IgD-negative memory B cell (primary cell): ENCODE data around the gene PRPH2. TPM values are rescaled to one million over a fixed set of nuclear protein-coding genes. Genes with fewer than 3 reads are reported as not detected.

Source experiments
- H3K27ac Mint-ChIP-seq, 3 donors: one replicate each; pipeline ENCODE4 v1.8.0; 2020 to 2022; ENCODE audit warnings: mild to moderate bottlenecking in 3 of 3, mixed read lengths in 3 of 3, moderate library complexity in 1 of 3
- H3K27me3 Mint-ChIP-seq: one replicate; pipeline ENCODE4 v1.8.0; 2021; ENCODE audit warnings: mixed read lengths
- H3K36me3 Mint-ChIP-seq: one replicate; pipeline ENCODE4 v1.8.0; 2020; ENCODE audit warnings: mild to moderate bottlenecking, mixed read lengths
- H3K4me1 Mint-ChIP-seq, 3 donors: one replicate each; pipeline ENCODE4 v1.8.0; 2020 to 2022; ENCODE audit warnings: mixed read lengths in 3 of 3, mild to moderate bottlenecking in 1 of 3
- H3K4me3 Mint-ChIP-seq, 4 donors: one replicate each; pipeline ENCODE4 v1.8.0; 2020 to 2022; ENCODE audit warnings: mild to moderate bottlenecking in 4 of 4, mixed read lengths in 4 of 4, moderate library complexity in 3 of 4
- H3K9me3 Mint-ChIP-seq, 3 donors: one replicate each; pipeline ENCODE4 v1.8.0; 2020 to 2021; ENCODE audit warnings: mixed read lengths in 3 of 3, mild to moderate bottlenecking in 1 of 3
- polyA plus RNA-seq: library from polyadenylated mRNA; unstranded; fragments of 300-500 nt; fragmentation: Illumina TruSeq; gene quantifications from one replicate; pipeline ENCODE4 v1.2.3, GENCODE V29; 2021

Gene PRPH2, protein sequence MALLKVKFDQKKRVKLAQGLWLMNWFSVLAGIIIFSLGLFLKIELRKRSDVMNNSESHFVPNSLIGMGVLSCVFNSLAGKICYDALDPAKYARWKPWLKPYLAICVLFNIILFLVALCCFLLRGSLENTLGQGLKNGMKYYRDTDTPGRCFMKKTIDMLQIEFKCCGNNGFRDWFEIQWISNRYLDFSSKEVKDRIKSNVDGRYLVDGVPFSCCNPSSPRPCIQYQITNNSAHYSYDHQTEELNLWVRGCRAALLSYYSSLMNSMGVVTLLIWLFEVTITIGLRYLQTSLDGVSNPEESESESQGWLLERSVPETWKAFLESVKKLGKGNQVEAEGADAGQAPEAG
- polyA plus RNA-seq, result not detected

GRCh38 chr6:42722497-42722896 is at the start of gene PRPH2:
Gene PRPH2, minus strand, starts transcription at chr6:42722597. Its CDS starts 263 bp downstream, at chr6:42722334.
- Mint-ChIP-seq H3K4me1 (peaks cover 10 to 13% (median 12%) of the 10 kb centered on the region in 3 donors), H3K36me3 (no peaks in the 10 kb centered on the region), H3K27ac (no peak within 1 kb of the TSS), H3K4me3 (peak within 1 kb of the TSS in 1 of 4 donors; percentile 55), H3K9me3 (no peaks in the 10 kb centered on the region), H3K27me3 (peaks cover 3% of the 10 kb centered on the region)

- H3K27me3 Mint-ChIP-seq, result no peaks in the 10 kb centered on the region
These were observed 49.3 kb upstream of the PRPH2 start for GRCh38 chr6:42771741-42772100.

DNA sequence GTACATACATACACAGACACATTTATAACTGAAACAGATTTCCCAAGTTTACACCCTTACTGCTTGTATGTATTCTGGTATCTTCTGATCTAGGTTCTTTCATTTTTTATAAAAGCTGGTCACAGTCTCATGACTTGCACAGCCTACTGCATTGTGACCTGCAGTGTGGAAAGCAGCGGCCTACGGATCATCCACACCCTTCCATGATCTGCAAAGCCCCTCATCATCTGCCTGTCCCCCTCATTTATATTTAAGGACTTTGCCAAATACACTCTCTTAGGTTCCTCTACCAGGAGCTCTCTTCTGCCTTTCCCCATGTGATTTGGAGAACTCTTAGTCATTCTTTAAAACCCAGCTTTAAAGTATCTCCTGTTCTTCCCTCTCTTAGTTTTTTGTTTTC is 47.4 kb upstream of the PRPH2 start:
- H3K27me3 Mint-ChIP-seq, result no peaks in the 10 kb centered on the region
- H3K4me1 Mint-ChIP-seq, result peaks cover 33 to 41% (median 37%) of the 10 kb centered on the region in 3 donors
- peaks cover 4% of the 10 kb centered on the region for H3K36me3 Mint-ChIP-seq
- no peaks in the 10 kb centered on the region for H3K9me3 Mint-ChIP-seq
- peak overlapping the region; percentile 81 to 98 (median 97) for H3K27ac Mint-ChIP-seq
- H3K4me3 Mint-ChIP-seq, result peak overlapping the region in 2 of 4 donors; percentile 33 to 34

More at GRCh38 chr6:42771741-42772100, 49.3 kb upstream of the PRPH2 start:
- peak overlapping the region; percentile 97 to 99 (median 98) for H3K27ac Mint-ChIP-seq
- peaks cover 2% of the 10 kb centered on the region for H3K36me3 Mint-ChIP-seq
- H3K4me3 Mint-ChIP-seq, result peak overlapping the region; percentile 73 to 92 (median 88)
- H3K9me3 Mint-ChIP-seq, result no peaks in the 10 kb centered on the region
- H3K4me1 Mint-ChIP-seq, result peaks cover 39 to 48% (median 42%) of the 10 kb centered on the region in 3 donors

- Mint-ChIP-seq H3K36me3 (peaks cover 4% of the 10 kb centered on the region), H3K4me3 (no peak overlapping the region), H3K9me3 (no peaks in the 10 kb centered on the region), H3K27me3 (no peaks in the 10 kb centered on the region), H3K27ac (peak overlapping the region; percentile 81 to 98 (median 97)), H3K4me1 (peaks cover 26 to 34% (median 29%) of the 10 kb centered on the region in 3 donors)
These were observed 46.7 kb upstream of the PRPH2 start for GRCh38 chr6:42769051-42769450.

DNA sequence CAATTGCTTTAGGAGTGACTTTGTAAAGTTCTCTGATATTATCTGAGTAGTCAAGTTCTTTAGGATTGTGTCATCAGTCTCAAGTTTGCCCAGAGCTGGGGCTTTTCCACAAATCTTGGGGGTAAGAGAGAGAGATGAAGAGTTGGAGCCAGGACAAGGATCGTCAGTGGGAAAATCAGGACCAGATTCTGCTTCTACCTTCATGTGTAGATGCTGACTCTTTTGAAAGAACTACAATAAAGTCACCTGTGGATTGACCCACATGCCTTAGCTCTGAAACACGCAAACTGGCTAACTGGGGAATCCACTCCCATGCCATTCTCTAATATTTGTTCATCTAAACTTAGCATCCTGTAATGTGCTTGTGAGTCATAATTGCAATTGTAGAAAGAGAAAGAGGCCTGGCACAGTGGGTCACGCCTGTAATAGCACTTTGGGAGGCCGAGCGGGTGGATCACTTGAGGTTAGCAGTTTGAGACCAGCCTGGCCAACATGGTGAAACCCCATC is 43.8 kb upstream of the PRPH2 start:
- H3K27ac Mint-ChIP-seq, result peak overlapping the region in 2 of 3 donors; percentile 59 to 81
- no peaks in the 10 kb centered on the region for H3K9me3 Mint-ChIP-seq
- no peak overlapping the region for H3K4me3 Mint-ChIP-seq
- peaks cover 8 to 16% (median 13%) of the 10 kb centered on the region in 3 donors for H3K4me1 Mint-ChIP-seq
- peaks cover 4% of the 10 kb centered on the region for H3K36me3 Mint-ChIP-seq
- H3K27me3 Mint-ChIP-seq, result no peaks in the 10 kb centered on the region

DNA sequence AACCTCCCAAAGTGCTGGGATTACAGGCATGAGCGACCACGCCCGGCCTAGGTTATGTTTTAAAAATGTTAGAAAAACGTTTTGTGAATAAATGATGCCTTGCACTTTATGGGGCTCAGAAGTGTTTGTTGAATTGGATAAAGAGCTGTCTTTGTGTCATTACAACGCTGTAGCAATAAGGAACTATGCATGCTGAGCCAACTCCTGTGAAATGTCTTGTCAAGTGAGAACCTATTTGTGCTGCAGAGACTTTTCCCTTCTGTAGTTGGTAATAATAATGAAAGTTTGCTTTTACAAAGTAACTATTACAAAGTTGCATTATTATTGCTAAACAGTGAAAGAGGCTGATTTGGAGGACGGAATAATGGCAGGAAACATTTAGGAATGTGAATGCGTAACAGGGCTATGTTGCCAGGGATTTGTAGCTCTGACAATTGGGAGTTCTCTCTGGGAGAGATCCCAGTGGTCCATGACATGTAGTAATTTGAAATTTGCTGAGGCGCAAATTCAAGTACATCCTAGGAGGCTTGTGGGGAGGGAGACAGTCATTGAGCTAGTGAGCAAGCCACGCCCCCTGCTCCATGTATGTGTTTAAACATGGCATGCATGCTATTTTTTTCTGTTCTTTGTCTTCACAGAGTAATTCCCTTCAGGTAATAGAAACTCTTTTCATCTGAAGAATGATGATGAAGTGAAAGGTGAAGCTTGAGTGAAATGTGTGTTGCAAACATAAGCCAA is 42.7 kb upstream of the PRPH2 start:
- Mint-ChIP-seq H3K4me1 (peaks cover 5 to 12% (median 6%) of the 10 kb centered on the region in 3 donors), H3K27ac (peak overlapping the region in 2 of 3 donors; percentile 31 to 81), H3K4me3 (no peak overlapping the region), H3K9me3 (no peaks in the 10 kb centered on the region), H3K36me3 (peaks cover 4% of the 10 kb centered on the region), H3K27me3 (no peaks in the 10 kb centered on the region)

DNA sequence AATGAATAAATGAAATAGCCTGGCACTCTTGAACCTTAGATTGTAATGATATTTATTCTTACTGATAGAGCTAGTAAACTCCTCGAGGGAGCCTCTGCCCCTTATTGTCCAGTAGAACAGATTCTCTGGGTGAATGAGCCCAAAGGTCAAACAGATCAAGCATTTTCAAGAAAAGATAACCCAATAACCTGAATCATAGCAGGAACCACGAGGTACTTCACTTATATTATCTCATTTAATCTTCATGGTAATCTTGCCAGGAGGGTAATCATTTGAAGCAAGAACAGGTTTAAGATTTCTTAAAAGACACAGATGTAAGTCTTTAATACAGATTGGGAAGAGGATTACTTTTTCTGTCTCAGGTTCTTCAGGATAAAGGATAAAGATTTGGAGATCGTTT is 40.6 kb upstream of the PRPH2 start:
- no peaks in the 10 kb centered on the region for H3K27me3 Mint-ChIP-seq
- no peak overlapping the region for H3K27ac Mint-ChIP-seq
- H3K4me1 Mint-ChIP-seq, result peaks cover 7 to 11% (median 8%) of the 10 kb centered on the region in 3 donors
- peaks cover 7% of the 10 kb centered on the region for H3K36me3 Mint-ChIP-seq
- H3K4me3 Mint-ChIP-seq, result no peak overlapping the region
- H3K9me3 Mint-ChIP-seq, result no peaks in the 10 kb centered on the region

- H3K4me1 Mint-ChIP-seq, result peaks cover 6 to 16% (median 8%) of the 10 kb centered on the region in 3 donors
- H3K4me3 Mint-ChIP-seq, result no peak overlapping the region
- peaks cover 5% of the 10 kb centered on the region for H3K36me3 Mint-ChIP-seq
- no peak overlapping the region for H3K27ac Mint-ChIP-seq
- no peaks in the 10 kb centered on the region for H3K9me3 Mint-ChIP-seq
- no peaks in the 10 kb centered on the region for H3K27me3 Mint-ChIP-seq
These were observed 40.0 kb upstream of the PRPH2 start for GRCh38 chr6:42762426-42762859.

DNA sequence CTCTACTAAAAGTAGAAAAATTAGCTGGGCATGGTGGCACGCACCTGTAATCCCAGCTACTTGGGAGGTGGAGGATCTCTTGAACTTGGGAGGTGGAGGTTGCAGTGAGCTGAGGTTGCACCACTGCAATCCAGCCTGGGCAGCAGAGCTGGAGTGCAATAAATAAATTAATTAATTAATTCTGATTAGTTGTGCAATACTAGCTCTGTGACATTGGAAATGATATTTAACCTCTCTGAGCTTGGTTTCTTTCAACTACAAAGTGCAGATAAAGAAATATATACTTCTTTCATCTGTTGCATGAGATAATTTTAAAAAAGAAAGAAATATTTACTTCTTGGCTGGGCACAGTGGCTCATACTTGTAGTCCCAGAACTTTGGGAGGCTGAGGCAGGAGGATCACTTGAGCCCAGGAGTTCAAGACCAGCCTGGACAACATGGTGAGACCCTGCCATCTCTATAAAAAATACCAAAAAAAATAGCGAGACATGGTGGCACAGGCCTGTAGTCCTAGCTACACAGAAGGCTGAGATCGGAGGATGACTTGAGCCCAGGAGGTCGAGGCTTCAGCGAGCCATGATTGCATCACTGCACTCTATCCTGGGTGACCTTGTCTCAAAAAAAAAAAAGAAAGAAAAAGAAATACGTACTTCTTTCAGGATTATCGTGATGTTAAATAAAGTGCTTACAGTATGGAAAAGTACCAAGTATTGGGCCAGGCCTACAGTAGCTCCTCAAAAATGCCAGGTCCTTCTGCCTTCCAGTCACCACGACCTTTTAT is 39.1 kb upstream of the PRPH2 start:
- Mint-ChIP-seq H3K4me1 (peaks cover 6 to 17% (median 7%) of the 10 kb centered on the region in 3 donors), H3K9me3 (no peaks in the 10 kb centered on the region), H3K36me3 (peaks cover 5% of the 10 kb centered on the region), H3K27ac (no peak overlapping the region), H3K27me3 (no peaks in the 10 kb centered on the region), H3K4me3 (no peak overlapping the region)

- Mint-ChIP-seq H3K9me3 (no peaks in the 10 kb centered on the region), H3K27ac (peak overlapping the region in 1 of 3 donors; percentile 48), H3K4me1 (peaks cover 6 to 13% (median 11%) of the 10 kb centered on the region in 3 donors), H3K36me3 (peaks cover 3% of the 10 kb centered on the region), H3K4me3 (no peak overlapping the region), H3K27me3 (no peaks in the 10 kb centered on the region)
These were observed 36.5 kb upstream of the PRPH2 start for GRCh38 chr6:42758756-42759430.

- peaks cover 3% of the 10 kb centered on the region for H3K36me3 Mint-ChIP-seq
- H3K4me3 Mint-ChIP-seq, result no peak overlapping the region
- H3K4me1 Mint-ChIP-seq, result peaks cover 11 to 15% (median 11%) of the 10 kb centered on the region in 3 donors
- no peaks in the 10 kb centered on the region for H3K27me3 Mint-ChIP-seq
- H3K9me3 Mint-ChIP-seq, result no peaks in the 10 kb centered on the region
- H3K27ac Mint-ChIP-seq, result no peak overlapping the region
These were observed 34.3 kb upstream of the PRPH2 start for GRCh38 chr6:42756722-42757121.

GRCh38 chr6:42754759-42755158 is 32.4 kb upstream of the PRPH2 start:
- Mint-ChIP-seq H3K27me3 (no peaks in the 10 kb centered on the region), H3K27ac (no peak overlapping the region), H3K4me3 (no peak overlapping the region), H3K36me3 (peaks cover 3% of the 10 kb centered on the region), H3K9me3 (no peaks in the 10 kb centered on the region), H3K4me1 (peaks cover 11 to 15% (median 11%) of the 10 kb centered on the region in 3 donors)

DNA sequence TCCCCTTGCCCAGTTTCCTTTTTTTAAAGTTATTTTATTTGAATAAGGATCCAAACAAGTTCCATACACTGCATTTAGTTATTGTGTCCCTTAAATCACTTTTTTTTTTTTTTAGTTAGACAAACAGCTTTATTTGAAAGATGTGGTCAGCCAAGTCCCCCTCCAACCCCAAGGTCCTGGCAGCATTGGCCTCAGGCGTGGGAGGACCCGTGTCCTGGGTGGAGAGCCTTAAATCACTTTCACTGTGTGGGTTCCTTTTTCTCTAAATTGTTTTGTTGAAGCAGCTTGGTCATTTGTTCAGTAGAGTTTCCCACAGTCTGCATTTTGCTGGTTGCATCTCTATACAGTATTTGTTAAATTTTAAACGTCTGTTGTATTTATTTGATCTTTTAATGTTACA is 28.7 kb upstream of the PRPH2 start:
- Mint-ChIP-seq H3K27me3 (no peaks in the 10 kb centered on the region), H3K27ac (peak overlapping the region in 1 of 3 donors; percentile 39), H3K4me1 (peaks cover 10 to 23% (median 22%) of the 10 kb centered on the region in 3 donors), H3K4me3 (no peak overlapping the region), H3K36me3 (no peaks in the 10 kb centered on the region), H3K9me3 (no peaks in the 10 kb centered on the region)
